Omental fat pad (tissue), 4 donors: ENCODE data around the gene IRX4. TPM values are rescaled to one million over a fixed set of nuclear protein-coding genes. Genes with fewer than 3 reads are reported as not detected.

Source experiments
- ATAC-seq: fragments of 150-250 bp; one replicate; pipeline ENCODE4 v1.9.1; 2016; ENCODE audit warnings: mild to moderate bottlenecking, moderate library complexity; ENCODE audit not compliant: low FRiP score
- DNase-seq: peaks from one replicate; pipeline ENCODE4 v3.0.0-alpha.2; 2019; ENCODE audit warnings: low spot score
- total RNA-seq, 4 donors: library from RNA; depleted of rRNA; stranded (reverse); fragments of >200 nt; gene quantifications; one replicate each; pipeline ENCODE4 v1.1.0, GENCODE V29; 2016
- TF ChIP-seq, protein P1 (sequence below), 3 donors: fragments of 450-650 bp; IDR thresholded peaks; one replicate each; pipeline ENCODE4 v1.5.1; 2016 to 2017; ENCODE audit warnings: antibody characterized with exemption in 3 of 3, mild to moderate bottlenecking in 3 of 3, moderate library complexity in 2 of 3

IRX4 gene
- total RNA-seq, 4 donors from 2014 or later = not detected

DNA sequence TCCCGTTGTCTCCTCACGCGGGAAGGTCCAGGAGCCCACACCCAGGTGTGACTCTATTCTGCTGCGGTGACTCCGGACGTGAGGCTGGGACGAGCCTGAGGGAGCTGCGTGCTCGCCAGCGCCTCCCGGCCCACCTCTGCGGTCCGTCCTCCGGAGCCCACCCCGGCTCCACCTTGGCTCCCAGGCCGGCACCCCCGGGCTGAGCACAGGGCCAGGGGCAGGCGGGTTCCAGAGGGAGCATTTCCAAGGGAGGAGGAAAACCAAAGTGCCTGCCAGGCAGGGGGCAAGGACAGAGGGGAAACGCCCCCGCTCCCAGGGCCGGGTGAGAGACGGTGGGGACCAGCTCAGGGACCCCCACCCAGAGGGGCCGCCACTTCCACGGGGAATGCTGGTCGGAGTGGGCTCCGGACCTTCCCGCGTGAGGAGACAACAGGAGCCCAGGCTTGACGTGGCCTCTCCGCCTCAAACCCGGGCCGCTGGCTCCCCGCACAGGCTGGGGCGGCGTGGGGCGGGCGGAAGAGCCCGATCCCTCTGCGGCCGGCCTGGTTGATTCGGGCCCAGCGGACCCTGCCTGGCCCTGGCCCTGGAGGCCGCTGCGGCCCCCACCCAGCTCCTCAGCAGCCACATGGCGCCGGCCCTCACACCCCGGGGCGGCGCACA, 26.0 kb downstream of the IRX4 start:
- no peak for ATAC-seq

DNA sequence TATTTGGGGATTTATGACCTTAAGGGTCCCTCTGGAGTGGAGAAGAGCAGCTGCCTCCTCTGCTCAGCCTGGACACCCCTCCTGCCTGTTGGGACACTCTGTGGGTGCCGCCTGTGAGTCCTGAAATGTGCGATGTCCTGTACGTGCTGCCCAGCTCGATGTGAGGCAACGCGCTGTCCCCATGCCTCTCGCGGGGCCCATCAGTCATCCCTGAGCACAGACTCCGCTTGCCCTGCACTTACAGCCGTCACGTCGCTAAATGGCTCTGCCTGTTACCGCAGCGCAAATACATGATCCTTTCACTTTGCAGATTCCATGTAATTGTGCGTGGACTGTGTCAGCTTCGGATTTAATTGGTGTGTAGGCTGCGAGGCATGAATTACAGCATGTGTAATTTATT, 27.1 kb downstream of the IRX4 start:
- TF ChIP-seq, protein P1, sequence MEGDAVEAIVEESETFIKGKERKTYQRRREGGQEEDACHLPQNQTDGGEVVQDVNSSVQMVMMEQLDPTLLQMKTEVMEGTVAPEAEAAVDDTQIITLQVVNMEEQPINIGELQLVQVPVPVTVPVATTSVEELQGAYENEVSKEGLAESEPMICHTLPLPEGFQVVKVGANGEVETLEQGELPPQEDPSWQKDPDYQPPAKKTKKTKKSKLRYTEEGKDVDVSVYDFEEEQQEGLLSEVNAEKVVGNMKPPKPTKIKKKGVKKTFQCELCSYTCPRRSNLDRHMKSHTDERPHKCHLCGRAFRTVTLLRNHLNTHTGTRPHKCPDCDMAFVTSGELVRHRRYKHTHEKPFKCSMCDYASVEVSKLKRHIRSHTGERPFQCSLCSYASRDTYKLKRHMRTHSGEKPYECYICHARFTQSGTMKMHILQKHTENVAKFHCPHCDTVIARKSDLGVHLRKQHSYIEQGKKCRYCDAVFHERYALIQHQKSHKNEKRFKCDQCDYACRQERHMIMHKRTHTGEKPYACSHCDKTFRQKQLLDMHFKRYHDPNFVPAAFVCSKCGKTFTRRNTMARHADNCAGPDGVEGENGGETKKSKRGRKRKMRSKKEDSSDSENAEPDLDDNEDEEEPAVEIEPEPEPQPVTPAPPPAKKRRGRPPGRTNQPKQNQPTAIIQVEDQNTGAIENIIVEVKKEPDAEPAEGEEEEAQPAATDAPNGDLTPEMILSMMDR (IDR thresholded peaks at IDR 0.05) = no peak
- DNase-seq (no peak), ATAC-seq (no peak)

More for the DNA sequence above, 26.0 kb downstream of the IRX4 start:
- no peak for DNase-seq
- TF ChIP-seq, protein P1 (IDR thresholded peaks at IDR 0.05) = no peak

DNA sequence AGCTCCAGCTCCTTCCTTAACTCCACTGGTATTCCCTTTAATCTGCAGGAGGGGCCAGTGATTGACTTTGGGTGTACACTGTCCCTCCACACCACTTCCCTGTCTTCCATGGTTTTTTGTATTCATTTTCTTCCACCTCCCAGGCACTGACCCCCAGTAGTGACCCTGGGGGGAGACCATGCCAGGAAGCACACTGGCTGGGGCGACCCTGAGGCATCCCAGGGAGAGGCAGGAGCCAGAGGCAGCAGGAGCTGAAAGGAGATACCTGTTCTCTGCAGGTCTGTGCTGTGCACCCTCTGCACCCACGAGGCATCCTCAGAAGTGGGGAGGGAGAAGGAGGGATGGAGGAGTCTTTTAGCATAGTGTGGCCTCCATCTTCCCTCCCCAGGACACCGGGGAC, 27.6 kb downstream of the IRX4 start:
- DNase-seq (no peak), ATAC-seq (no peak)
- TF ChIP-seq, protein P1 (IDR thresholded peaks at IDR 0.05) = no peak

DNA sequence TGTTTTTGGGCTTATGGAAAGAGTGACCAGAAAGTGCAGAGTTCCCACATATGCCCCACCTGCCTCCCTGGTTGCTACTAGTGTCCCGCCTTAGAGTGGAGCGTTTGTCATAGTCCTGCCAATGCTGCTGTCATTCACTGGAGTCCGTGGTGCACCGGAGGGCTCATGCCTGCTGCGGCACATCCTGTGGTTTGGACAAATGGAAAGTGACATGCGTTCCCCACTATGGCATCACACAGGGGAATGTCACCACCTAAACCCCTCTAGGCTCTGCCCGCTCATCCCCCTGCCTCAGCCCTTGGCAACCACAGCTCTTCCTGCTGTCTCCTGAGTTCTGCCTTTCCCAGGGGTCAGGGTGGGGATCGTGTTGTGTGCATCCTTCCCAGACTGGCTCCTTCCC, 29.2 kb downstream of the IRX4 start:
- TF ChIP-seq, protein P1 (IDR thresholded peaks at IDR 0.05) = no peak
- DNase-seq (no peak), ATAC-seq (no peak)

DNA sequence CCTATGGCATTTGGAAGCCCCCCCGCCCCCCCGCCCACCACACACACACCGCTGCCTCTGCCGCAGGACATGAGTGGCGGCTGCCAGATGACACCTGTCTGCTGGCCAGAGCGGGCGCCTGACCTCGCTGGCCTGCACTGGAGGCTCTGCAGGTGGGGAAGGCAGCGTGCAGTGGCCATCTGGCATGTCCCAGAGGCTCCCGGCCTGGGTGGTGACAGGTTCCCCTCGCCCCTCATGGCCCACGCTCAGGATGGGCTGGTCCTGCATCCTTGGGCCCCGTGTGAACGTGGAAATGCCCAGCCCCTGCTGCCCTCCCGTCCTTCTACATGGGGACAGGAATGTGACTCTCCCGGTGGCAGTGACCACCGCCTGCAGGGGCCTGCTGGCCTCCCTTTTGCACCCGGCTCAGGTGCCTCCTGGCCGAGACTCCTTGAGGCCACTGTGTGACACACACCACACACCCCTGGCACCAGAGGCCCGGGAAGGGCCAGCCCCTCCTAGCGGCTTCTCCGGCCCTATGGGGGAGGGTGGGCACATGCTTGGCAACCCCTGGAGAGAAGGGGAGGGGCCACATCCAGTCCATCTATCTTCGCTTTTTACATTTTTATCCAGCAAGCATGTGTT, 30.3 kb downstream of the IRX4 start:
- TF ChIP-seq, protein P1 (IDR thresholded peaks at IDR 0.05) = no peak
- ATAC-seq = no peak
- DNase-seq = no peak

DNA sequence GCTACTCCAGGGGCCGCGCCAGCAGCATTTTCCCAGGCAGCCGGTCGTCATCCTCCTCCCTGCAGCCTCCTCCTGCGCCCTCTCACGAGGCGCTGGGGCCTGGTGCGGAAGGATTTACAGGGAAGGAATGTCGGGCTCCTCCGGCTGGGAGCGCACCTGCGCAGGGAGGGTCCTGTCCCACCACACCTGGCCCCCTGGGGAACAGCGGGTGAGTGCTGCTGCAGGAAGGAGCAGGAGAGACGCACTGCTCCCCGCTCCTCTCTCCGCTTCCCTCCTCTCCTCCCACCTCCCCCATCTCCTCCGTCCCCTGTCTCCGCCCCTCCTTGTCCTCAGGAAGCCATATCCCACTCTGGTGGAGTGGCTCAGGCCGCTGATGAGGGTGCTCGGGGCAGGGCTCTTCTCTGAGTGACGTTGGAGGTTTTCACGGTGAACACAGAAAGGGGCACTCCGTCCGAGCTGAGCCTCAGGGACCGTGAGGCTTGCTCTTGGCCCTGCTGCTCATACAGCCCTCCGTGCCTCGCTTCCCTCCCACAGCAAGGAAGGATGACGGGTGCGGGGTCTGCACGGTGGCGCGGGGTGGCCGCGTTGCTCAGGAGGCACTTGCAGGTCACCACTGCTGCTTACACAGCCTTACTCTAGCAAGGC, 31.3 kb downstream of the IRX4 start:
- DNase-seq (no peak), ATAC-seq (no peak)
- TF ChIP-seq, protein P1 (IDR thresholded peaks at IDR 0.05) = no peak
